Measurements from ENCODE around the gene NMRAL1.

GRCh38 chr16:4415538-4416199, 58.8 kb downstream of the NMRAL1 start:
- no peak for TF ChIP-seq CTCF (IDR thresholded peaks at IDR 0.05; ENCODE audit: insufficient read depth, low read depth, low read length)
- TF ChIP-seq EZH2 (IDR thresholded peaks at IDR 0.05; ENCODE audit: insufficient read depth, low read length): no peak

All from astrocyte (in vitro differentiated cells and primary cell).